Urinary bladder (tissue), 4 donors: ENCODE results near the gene FALEC. TPM values are rescaled to one million over a fixed set of nuclear protein-coding genes. Genes with fewer than 3 reads are reported as not detected.
"Not testable (repeated sequence)": the region's sequence is repeated elsewhere in the genome, so short reads cannot be mapped to it uniquely, and the experiment has no call there.

ENCODE experiments used
- DNase-seq: peaks from one replicate; pipeline ENCODE4 v3.0.0-alpha.2; 2015; ENCODE audit errors: extremely low spot score
- H3K27ac ChIP-seq: one replicate; pipeline ENCODE4 v1.5.1; 2013; ENCODE audit warnings: low read depth, mild to moderate bottlenecking, moderate library complexity
- H3K36me3 ChIP-seq: one replicate; pipeline ENCODE4 v1.6.1; 2013; ENCODE audit warnings: mild to moderate bottlenecking, moderate library complexity; ENCODE audit not compliant: insufficient read depth
- H3K4me1 ChIP-seq: one replicate; pipeline ENCODE4 v1.6.1; 2013; ENCODE audit warnings: mild to moderate bottlenecking, moderate library complexity; ENCODE audit not compliant: insufficient read depth
- H3K4me3 ChIP-seq: one replicate; pipeline ENCODE4 v1.5.1; 2013; ENCODE audit warnings: low read depth, low read length
- WGBS: extraction: QIAGEN DNeasy Blood & Tissue Kit; methylation state at CpG from one replicate; pipeline ENCODE4 v1.1.7; 2013; 5-methylcytosine and 5-hydroxymethylcytosine counted together
- polyA plus RNA-seq: library from polyadenylated mRNA; stranded (reverse); fragments of 200-250 nt; gene quantifications from one replicate; pipeline ENCODE4 v1.2.3, GENCODE V29; 2013
- total RNA-seq: library from RNA; depleted of rRNA; stranded (reverse); fragments of >200 nt; gene quantifications from one replicate; pipeline ENCODE4 v1.2.3, GENCODE V29; 2014
- donor health status: healthy with polysubstance abuse.
- donor health status: healthy.

FALEC gene
- total and polyA plus RNA-seq, 2 donors, result 0.47 TPM; not detected in 1

DNA sequence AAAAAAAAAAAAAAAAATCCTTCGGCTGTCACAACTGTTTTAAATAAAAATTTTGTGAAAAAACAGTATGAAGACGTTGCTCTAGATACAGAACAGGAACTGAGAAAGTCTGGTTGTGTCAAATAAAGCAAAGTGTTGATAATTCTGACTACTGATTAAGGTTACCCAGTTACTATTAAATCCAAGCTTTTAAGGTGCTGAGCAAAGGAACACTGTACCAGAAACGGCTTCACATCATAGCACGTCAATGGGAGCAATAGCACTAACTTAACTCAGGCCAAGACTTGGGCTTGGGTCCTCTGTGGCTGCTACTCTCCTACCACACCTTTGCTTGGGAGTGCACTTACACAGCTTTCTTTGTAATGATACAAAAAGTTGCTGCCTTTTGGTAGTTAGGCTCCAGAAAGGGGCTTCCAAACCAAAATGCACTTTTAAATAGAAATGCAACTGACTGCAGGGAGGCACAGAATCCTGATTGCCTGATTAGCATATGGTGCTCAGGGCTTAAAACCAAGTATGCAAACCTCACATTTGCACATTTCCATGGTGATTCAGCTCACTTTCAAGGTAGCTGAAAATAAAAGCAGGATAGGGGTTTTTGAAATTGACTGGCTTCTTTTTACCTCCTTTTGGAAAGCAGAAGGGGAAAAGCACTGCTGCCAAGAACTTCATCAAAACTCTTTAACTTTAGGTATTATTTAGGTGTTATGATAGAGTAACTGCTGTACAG, 57.5 kb downstream of the FALEC start:
- Histone ChIP-seq H3K4me1 (peaks cover 4% of the 10 kb centered on the region), H3K27ac (no peak overlapping the region), H3K4me3 (no peak overlapping the region), H3K36me3 (peaks cover 6% of the 10 kb centered on the region)
- WGBS, result 63% methylated on average over 4 of the region's 4 CpGs
- DNase-seq, result no peak

DNA sequence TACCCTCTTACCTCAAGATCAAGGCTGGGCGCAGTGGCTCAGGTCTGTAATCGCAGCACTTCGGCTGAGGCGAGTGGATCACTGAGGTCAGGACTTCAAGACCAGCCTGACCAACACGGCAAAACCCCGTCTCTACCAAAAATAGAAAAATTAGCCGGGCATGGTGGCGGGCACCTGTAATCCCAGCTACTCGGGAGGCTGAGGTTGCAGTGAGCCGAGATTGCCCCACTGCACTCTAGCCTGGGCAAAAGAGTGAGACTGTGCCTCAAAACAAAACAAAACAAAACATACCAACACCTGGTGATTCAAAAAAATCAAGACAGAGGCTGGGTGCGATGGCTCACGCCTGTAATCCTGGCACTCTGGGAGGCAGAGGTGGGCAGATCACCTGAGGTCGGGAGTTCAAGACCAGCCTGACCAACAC, 58.1 kb downstream of the FALEC start:
- not testable (repeated sequence) for H3K27ac ChIP-seq, DNase-seq, H3K4me3 ChIP-seq, H3K36me3 ChIP-seq, H3K4me1 ChIP-seq
- 87% methylated on average over 13 of the region's 13 CpGs for WGBS

DNA sequence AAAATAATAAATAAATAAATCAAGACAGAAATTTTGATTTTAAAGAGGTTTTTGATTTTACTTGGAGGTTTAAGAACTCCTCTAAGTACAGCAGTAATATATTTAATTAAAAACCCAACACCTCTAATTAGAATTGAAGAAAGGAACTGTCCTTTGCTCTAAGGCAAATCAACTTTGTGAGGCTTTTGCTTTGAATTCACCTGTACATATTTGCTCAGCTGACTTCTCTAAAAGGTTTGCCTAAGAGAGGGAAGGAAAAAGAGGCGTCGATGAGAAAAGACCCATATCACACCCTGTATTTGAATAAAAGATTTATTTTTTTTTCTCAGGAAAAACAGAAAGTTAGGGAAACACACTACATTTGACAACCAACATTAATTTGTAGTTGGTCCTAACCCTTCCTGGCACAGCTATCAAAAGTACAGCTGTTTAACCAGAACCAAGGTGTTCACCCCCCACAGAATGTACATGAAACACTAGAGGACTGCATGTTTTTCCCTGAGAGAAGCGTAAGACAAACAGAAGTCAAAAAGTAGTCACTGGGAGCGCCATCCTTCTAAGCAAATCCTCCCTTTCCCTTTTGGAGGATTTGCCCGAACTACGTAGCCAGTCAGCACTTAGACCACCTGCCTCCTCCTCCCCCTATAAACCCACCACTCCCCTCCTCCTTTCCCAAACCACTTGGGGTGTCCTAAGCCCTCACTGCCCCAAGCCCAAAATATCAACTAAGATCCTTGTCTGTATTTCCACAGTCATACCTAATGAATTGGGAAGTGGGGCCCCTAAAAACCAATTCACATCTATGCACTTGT, 58.9 kb downstream of the FALEC start:
- H3K36me3 ChIP-seq, result peaks cover 6% of the 10 kb centered on the region
- H3K4me1 ChIP-seq, result peaks cover 2% of the 10 kb centered on the region
- WGBS, result 62% methylated on average over 6 of the region's 6 CpGs
- H3K4me3 ChIP-seq, result peak overlapping the region; percentile 15
- no peak for DNase-seq
- H3K27ac ChIP-seq, result peak overlapping the region; percentile 89

DNA sequence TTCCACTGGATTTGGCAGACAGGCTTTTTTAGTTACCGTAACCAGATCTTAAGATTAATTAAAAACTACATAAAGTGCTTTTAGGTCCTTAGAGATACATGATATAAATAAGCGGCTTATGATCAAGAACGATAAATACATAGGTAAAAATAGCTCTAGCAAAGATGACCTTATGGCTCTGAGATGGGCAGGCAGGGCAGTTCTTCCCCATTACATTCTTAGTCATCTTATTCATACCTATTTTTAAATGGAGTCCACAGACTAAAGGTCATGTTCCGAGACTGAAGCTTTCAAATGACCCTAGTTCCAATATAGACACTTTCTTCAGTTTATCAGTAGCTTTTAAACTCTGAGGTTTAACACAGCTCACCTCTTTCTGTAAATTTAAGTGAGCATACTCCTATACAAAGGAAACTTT, 59.5 kb downstream of the FALEC start:
- Histone ChIP-seq H3K4me3 (peak overlapping the region; percentile 97), H3K27ac (peak overlapping the region; percentile 89), H3K4me1 (peaks cover 2% of the 10 kb centered on the region), H3K36me3 (peaks cover 6% of the 10 kb centered on the region)
- DNase-seq, result no peak
- 27% methylated on average over 4 of the region's 4 CpGs for WGBS

DNA sequence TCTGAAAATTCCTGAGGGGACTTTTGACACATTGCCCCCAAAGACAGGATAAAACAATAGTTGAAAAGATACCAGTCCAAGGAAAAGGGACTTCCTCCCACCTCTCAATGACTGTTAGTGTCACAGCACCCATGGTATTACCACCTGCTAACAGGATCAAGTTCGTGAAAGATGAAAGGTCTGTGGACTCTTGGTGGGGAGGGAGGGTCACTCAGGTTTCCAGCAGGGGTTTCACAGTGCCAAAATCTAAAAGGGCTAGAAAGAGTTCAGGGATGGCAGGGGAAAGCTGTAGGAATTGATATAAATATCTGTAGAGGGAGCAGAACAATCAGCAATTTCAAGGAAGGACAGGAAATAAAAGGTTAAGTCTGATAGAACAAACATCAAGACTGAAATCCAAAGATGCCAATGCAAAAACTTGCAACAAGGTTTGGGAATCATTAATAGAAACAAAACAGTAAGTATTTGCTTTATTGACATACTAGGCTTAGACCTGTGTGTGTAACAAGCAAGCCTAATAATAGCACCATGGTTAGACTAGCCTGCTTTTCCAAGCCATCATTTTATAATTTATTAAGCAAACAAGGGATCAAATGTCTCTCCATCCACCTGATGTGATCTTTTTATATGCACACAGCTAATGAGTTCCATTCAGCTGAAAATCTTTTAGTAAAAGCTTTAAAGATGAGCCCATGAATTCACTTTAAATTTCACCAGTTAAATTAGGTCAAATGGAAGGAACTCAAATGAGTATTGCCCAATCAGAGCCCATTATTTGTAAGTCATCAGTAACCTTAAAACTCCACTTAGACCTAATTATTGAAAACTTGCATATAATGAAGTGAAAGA, 60.2 kb downstream of the FALEC start:
- Histone ChIP-seq H3K27ac (peak overlapping the region; percentile 52), H3K36me3 (peaks cover 6% of the 10 kb centered on the region), H3K4me1 (peaks cover 2% of the 10 kb centered on the region), H3K4me3 (peak overlapping the region; percentile 97)
- no peak for DNase-seq
- 13% methylated on average over 1 of the region's 1 CpG for WGBS

DNA sequence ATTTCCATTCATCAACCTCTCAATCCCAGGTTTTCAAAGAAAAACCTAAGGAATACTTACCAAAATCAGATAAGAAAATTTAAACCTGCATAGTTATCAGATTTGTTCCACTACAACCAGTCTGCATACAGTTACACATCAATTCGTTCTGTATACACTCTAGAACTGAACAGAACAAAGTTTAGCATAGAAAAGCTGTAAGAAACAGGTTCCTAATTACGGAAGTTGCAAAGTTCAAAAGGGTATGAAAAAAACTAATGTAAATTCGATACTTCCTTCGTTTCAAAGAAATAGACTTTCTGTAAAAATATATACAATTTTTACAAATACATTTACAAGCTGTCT, 60.8 kb downstream of the FALEC start:
- Histone ChIP-seq H3K4me1 (peaks cover 2% of the 10 kb centered on the region), H3K4me3 (peak overlapping the region; percentile 97), H3K36me3 (peaks cover 6% of the 10 kb centered on the region), H3K27ac (no peak overlapping the region)
- DNase-seq, result no peak
- 10% methylated on average over 4 of the region's 4 CpGs for WGBS

DNA sequence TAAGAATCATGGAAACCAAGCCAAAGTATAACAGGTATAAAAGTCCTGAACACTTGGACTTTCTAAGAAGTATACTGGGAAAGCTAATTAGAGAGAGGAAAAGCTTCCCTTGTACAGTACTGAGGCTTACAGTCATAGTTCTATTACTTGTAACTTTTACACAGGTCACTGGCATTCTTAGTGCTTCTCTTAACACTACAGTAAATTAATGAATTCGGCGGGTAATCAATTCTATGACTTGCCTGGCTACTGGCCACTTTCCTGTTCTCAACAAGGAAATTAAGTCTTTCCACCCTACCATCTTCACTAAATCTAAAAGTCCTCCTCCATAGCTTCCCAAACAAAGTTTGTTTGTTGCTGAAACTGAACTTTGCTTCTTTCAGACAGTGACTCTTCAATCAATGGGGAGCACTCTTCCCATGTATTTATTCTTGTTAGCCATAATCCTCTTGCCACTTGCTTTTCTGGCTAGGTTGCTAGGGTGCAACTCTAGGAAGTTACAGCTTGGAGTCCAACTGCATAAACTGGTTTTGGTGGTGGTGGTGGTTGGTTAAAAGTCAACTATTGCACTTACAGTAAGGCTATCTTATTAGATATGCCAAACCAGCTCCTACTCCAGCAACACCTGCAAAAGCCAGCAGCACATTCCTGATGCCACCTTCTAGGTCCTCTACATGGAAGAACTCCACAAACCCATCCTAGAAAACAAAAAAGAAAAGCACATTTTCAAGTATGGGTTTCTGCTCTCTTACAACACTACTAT, 61.4 kb downstream of the FALEC start:
- peak overlapping the region; percentile 62 for H3K27ac ChIP-seq
- no peak for DNase-seq
- WGBS, result 13% methylated on average over 2 of the region's 2 CpGs

DNA sequence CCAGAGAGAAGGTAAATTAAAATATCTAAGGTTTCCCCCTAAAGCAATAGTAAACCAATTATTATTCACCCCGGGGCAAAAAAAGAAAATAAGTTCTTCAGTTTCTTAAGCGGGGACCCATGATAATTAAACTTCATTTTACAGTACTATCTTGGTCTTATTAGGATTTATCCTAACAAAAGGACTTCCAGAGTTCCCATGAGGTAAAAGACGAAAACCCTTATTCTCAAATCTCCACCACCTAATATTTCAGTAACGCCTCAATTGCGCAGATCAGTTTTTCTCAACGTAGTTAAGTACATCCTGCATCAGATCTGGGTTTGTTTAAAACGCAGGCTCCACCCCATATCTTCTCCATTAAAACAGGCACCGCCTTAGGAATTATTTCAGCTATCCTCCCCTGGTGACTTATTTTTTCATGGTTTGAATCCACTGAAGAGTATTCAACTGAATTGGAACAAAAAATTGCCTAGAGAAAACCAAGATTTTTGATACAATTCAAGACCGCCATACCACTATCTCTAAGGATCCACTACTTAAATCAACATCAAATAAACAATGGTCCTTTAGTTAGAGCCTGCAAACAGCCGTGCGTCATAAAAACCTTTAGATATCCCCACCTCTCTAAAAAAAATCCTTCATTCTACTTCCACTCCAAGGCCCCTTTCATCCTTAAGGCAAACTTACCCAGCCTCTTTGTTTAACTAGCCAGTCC, 62.2 kb downstream of the FALEC start:
- Histone ChIP-seq H3K36me3 (peaks cover 6% of the 10 kb centered on the region), H3K27ac (peak overlapping the region; percentile 100), H3K4me3 (peak overlapping the region; percentile 97), H3K4me1 (peaks cover 2% of the 10 kb centered on the region)
- no peak for DNase-seq
- 2% methylated on average over 11 of the region's 11 CpGs for whole genome bisulfite sequencing

More for the DNA sequence above, 61.4 kb downstream of the FALEC start:
- Histone ChIP-seq H3K4me1 (peaks cover 2% of the 10 kb centered on the region), H3K4me3 (peak overlapping the region; percentile 97), H3K36me3 (peaks cover 6% of the 10 kb centered on the region)

DNA sequence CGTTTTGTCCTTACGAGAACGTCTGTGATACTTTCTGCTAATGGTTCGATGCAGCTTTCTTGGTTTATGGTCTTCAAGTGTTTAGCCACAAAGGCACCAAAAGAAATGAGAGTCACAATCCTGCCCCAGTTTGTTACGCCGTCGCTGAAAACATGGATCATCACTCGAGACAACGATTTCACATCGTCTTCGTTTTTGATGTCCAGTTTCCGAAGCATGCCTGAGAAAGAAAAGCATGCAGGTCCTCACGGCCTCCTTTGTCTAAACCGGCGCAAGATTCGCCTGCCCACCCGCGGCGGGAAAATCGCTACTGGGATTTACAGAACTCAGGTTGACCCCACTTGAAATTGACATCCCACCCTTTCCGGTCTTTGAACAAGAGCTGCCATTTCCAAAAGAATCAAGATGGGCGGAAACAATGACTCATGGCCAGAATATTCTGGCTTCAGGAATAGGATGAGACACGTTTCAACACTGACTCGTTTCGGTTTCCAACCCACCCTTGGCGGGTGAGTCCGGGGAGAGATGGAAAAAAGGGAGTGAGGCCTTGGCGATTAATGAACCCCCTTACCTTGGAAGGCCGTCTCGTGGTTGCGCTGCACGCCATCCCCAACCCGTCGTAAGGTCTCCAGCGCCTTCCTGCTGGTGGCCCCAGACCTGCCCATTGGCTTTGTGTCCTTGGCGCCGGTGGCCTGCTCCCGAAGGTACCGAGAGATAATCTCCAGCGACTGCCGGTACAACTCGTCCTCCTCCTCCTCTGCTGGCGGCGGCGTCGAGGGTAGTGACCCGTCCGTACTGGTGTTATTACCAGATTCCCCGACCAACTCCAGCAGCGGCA, 62.9 kb downstream of the FALEC start:
- peaks cover 6% of the 10 kb centered on the region for H3K36me3 ChIP-seq
- WGBS, result under 1% methylated on average over 50 of the region's 50 CpGs
- no peak for DNase-seq

DNA sequence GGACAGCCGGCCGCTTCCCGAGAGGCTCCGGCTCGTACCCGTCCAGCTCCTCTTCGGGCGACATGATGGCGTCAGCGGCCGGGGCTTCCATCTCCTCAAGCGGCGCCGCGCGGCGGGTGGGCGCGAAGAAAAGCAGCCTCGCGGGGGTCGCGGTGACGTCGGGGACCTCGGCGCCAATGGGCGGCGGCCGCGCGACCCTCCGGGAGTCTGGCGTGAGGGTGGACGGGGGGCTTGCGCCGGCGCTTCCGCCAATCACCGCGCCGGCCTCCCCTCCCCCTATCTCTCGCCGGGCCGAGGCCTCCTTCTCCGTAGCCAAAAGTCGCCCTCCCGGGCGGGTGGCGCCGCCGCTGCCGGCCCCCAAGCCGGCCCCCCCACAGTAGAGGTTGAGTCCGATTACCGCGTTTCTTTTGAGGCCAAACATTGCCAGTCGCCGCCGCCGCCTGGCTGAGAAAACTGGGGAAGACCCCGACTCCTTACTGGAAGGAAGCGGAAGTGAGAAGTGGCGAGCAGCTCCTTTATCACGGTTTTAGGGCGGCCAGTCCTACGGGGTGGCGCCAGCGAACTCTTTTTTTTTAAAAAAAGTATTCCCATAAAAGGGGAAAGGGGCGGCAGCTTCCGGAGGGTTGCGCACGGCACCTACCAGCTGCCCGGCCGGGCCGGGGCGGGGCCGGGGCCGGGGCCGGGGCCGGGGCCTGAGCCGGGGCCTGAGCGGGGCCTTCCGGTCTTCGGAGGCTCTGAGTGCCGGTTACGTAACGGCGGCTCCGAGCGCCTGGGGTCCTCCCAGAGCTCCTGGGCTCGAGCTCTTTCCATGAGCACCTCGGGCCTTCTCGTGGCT, 63.8 kb downstream of the FALEC start, which contains the start of gene MCL1:
Gene MCL1 (minus strand): TSS at position 501 of the 835 bp plus-strand sequence. CDS start 80 bp downstream, at position 421.
- Histone ChIP-seq H3K4me1 (peaks cover 2% of the 10 kb centered on the region), H3K4me3 (peak within 1 kb of the TSS; percentile 97), H3K36me3 (peaks cover 6% of the 10 kb centered on the region), H3K27ac (peak within 1 kb of the TSS; percentile 100)
- DNase-seq, result peak; percentile 91
- WGBS, result under 1% methylated on average over 94 of the region's 94 CpGs

More for the DNA sequence above, 62.9 kb downstream of the FALEC start:
- Histone ChIP-seq H3K27ac (peak overlapping the region; percentile 100), H3K4me3 (peak overlapping the region; percentile 97), H3K4me1 (peaks cover 2% of the 10 kb centered on the region)
